ENCODE results near the gene CATSPERZ.

The CATSPERZ gene

GRCh38 chr11:64342869-64343745 is 42.9 kb downstream of the CATSPERZ start:
- no peak for DNase-seq (ENCODE audit: low spot score)

DNA sequence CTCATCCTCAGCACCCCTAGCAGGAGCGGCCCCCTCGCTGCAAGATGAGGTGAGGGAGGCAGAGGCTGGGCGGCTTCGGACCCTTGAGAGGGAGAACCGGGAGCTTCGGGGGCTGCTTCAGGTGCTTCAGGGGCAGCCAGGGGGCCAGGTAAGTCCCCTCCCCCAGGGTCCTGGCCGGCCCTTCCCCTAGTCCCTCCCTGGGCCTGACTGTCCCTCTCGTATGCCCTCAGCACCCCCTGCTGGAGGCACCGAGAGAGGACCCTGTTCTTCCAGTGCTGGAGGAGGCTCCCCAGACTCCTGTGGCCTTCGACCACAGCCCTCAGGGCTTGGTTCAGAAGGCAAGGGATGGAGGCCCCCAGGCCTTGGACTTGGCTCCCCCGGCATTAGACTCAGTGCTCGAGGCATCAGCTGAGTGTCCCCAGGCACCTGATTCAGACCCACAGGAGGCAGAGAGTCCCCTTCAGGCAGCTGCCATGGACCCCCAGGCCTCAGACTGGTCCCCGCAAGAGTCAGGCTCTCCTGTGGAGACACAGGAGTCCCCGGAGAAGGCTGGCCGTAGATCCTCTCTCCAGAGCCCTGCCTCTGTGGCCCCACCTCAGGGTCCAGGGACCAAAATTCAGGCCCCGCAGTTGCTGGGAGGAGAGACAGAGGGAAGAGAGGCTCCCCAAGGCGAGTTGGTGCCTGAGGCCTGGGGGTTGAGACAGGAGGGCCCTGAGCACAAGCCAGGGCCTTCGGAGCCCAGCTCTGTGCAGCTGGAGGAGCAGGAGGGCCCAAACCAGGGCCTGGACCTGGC is 43.8 kb downstream of the CATSPERZ start:
- no peak for DNase-seq (ENCODE audit: low spot score)

GRCh38 chr11:64344787-64345186 is 44.6 kb downstream of the CATSPERZ start:
- no peak for DNase-seq (ENCODE audit: low spot score)

GRCh38 chr11:64347193-64347867 is 47.2 kb downstream of the CATSPERZ start:
- no peak for DNase-seq (ENCODE audit: low spot score)

DNA sequence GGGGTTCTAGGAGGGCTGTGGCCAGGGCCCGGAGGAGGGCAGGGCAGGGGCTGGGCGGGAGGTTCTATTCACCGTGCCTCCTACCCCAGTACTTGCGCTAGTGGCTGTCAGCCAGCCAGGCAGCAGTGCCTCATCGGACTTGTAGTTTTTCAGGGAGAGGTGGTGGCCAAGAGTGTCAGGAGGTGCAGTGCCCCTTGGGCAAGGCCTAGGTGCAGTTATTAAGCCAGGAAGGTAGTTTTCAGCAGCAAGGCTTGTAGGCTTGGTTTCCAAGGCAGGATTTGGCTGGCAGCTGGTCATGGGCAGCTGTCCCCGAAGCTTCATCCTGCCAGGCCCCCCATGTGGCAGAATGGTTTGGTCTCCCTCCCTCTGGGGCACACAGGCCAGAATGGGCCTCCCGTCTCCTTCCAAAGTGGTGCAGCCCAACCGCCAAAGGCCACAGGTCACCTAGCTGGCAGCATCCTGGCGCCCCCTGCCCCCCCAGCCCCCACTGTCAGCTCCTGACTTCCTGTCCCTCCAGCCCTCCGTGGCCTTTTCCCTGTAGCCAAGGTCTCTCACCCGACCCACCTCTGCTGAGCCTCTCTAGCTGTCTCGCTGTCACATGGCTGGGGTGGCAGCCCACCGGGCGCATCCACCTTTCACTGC is 48.3 kb downstream of the CATSPERZ start:
- DNase-seq (ENCODE audit: low spot score) = no peak

- no peak for DNase-seq (ENCODE audit: low spot score)
These were observed 48.8 kb downstream of the CATSPERZ start for GRCh38 chr11:64349025-64349387.

- DNase-seq (ENCODE audit: low spot score) = no peak
These were observed 49.2 kb downstream of the CATSPERZ start for GRCh38 chr11:64349404-64349803.

DNA sequence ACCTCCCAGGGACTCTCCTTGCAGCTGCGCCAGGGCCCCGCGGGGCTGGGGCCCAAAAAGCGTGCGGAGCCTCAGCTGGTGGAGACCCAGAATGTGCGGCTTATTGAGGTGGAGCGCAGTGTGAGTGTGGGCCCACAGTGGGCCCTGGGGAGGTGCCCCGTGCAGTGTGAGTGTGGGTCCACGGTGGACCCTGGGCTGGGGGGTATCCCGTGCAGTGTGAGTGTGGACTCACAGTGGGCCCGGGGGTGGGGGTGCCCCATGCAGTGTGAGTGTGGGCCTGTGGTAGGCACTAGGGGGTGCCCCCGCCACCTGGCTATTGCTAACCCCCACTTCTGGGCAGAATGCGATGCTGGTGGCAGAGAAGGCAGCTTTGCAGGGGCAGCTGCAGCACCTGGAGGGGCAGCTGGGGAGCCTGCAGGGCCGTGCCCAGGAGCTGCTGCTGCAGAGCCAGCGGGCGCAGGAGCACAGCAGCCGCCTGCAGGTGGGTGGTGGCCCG is 51.0 kb downstream of the CATSPERZ start:
- no peak for DNase-seq (ENCODE audit: low spot score)

DNA sequence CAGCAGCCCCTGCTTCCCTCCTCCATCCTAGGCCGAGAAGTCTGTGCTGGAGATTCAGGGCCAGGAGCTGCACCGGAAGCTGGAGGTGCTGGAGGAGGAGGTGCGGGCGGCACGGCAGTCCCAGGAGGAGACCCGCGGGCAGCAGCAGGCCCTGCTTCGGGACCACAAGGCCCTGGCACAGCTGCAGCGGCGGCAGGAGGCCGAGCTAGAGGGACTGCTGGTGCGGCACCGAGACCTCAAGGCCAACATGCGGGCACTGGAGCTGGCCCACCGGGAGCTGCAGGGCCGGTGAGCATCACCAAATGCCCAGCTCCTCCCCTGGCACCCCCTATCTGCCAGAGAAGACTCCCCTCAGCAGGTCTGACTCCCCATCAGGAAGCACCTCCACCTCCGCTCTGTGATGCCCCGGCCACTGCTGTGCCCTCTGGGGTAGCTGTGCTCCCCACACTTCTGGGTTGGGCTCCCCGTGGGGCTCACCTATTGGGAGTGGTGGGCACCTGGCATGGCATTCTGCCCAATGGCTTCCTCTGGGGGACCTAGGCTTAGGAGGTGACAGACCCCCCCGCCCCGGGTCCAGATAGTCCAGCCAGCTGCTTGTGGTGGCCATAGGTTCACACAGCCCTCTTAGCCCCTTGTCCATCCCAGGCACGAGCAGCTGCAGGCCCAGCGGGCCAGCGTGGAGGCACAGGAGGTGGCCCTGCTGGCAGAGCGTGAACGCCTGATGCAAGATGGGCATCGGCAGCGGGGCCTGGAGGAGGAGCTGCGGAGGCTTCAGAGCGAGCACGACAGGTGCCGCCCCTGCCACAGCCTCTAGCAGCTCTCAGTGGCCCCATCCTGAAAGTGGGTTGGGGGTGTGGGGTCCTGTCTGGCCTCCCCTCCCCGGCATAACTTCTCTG is 52.2 kb downstream of the CATSPERZ start:
- no peak for DNase-seq (ENCODE audit: low spot score)

DNA sequence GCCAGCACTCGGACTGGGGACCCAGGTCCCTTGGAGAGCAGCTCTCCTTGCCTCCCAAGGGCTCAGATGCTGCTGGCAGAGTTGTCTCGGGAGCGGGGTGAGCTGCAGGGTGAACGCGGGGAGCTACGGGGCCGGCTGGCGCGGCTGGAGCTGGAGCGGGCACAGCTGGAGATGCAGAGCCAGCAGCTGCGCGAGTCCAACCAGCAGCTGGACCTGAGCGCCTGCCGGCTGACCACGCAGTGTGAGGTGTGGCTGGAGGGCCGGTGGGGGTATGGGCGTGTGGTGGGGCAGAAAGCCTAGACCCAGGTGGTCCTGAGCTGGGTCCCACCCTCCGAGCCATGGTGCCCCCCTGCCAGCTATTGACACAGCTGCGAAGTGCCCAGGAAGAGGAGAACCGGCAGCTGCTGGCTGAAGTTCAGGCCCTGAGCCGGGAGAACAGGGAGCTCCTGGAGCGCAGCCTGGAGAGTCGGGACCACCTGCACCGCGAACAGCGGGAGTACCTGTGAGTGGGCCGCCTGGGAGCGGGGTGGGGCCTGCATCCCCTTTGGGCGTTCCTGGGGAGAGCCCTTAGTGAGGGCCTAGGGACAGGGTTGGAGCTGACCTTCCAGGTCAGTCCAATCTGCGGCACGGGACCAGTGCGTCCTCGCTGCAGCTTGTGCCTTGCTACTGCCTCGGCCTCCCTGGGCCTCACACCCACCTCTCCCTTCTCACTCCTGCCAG is 53.0 kb downstream of the CATSPERZ start:
- DNase-seq (ENCODE audit: low spot score) = no peak

- DNase-seq (ENCODE audit: low spot score) = no peak
These were observed 53.8 kb downstream of the CATSPERZ start for GRCh38 chr11:64353715-64354506.
